HepG2 (cell line): ENCODE data around the gene CHFR. TPM values are rescaled to one million over a fixed set of nuclear protein-coding genes. Genes with fewer than 3 reads are reported as not detected.
A peak's percentile ranks its signal among the peaks of the same experiment; 100 is the strongest.

Source experiments
- BRD4 ChIP-seq: sonication (generic); formaldehyde crosslinking; IDR thresholded peaks from 2 replicates; pipeline ENCODE4 v1.4.0; 2020; ENCODE audit warnings: missing genetic modification reagents
- DMAP1 ChIP-seq: IDR thresholded peaks from 2 replicates; pipeline ENCODE4 v1.6.1; 2016
- ETV6 ChIP-seq: sonication (generic); formaldehyde crosslinking; conservative IDR thresholded peaks from 2 replicates; pipeline ENCODE4 v1.4.0; 2020; ENCODE audit warnings: missing genetic modification reagents
- HDAC2 ChIP-seq: sonication (generic); formaldehyde crosslinking; IDR thresholded peaks from 2 replicates; pipeline ENCODE4 v1.4.0; 2020; ENCODE audit warnings: missing genetic modification reagents
- ISL2 ChIP-seq: sonication (generic); formaldehyde crosslinking; IDR thresholded peaks from 2 replicates; pipeline ENCODE4 v1.5.0; 2020; ENCODE audit warnings: missing genetic modification reagents
- KDM5B ChIP-seq: sonication (generic); formaldehyde crosslinking; IDR thresholded peaks from 2 replicates; pipeline ENCODE4 v1.4.0; 2020; ENCODE audit warnings: missing genetic modification reagents, mild to moderate bottlenecking, borderline replicate concordance
- MBNL3 ChIP-seq: fragments of 250-450 bp; sonication (Bioruptor Pico); conservative IDR thresholded peaks from 2 replicates; pipeline ENCODE4 v1.8.0; 2022; ENCODE audit warnings: mild to moderate bottlenecking, inconsistent platforms
- NPAS2 ChIP-seq: sonication (generic); formaldehyde crosslinking; IDR thresholded peaks from 2 replicates; pipeline ENCODE4 v1.8.0; 2022; ENCODE audit warnings: mild to moderate bottlenecking, missing genetic modification reagents, borderline replicate concordance
- PRDM10 ChIP-seq: sonication (generic); formaldehyde crosslinking; IDR thresholded peaks from 2 replicates; pipeline ENCODE4 v1.4.0; 2020; ENCODE audit warnings: low read depth, missing genetic modification reagents
- RBM39 ChIP-seq: fragments of 200-400 bp; formaldehyde crosslinking; IDR thresholded peaks from one replicate; pipeline ENCODE4 v1.6.1; 2018; ENCODE audit warnings: antibody characterized with exemption, mild to moderate bottlenecking, low read depth, low read length; ENCODE audit not compliant: poor library complexity, severe bottlenecking
- RFX3 ChIP-seq: IDR thresholded peaks from 2 replicates; pipeline ENCODE4 v1.6.1; 2016; ENCODE audit warnings: missing biosample characterization, missing genetic modification reagents
- SOX6 ChIP-seq, 2 experiments: fragments of 450-650 bp in 1 of 2; sonication (generic) in 1 of 2; formaldehyde crosslinking in 1 of 2; IDR thresholded peaks; 2 replicates each; pipeline versions ENCODE4 v1.4.0 to v1.6.1; 2017 to 2020; ENCODE audit warnings: antibody characterized with exemption in 1 of 2, mild to moderate bottlenecking in 1 of 2, missing genetic modification reagents in 1 of 2
- SP5 ChIP-seq: IDR thresholded peaks from 2 replicates; pipeline ENCODE4 v1.6.1; 2016; ENCODE audit warnings: low read depth, borderline replicate concordance
- SPEN ChIP-seq: sonication (generic); formaldehyde crosslinking; IDR thresholded peaks from 2 replicates; pipeline ENCODE4 v1.5.1; 2020; ENCODE audit warnings: low read depth, mild to moderate bottlenecking, missing genetic modification reagents
- TBL1XR1 ChIP-seq: fragments of 150-350 bp; IDR thresholded peaks from 2 replicates; pipeline ENCODE4 v1.6.1; 2014; ENCODE audit warnings: borderline replicate concordance, low read length; ENCODE audit not compliant: partially characterized antibody
- ZBTB1 ChIP-seq: sonication (generic); formaldehyde crosslinking; IDR thresholded peaks from 2 replicates; pipeline ENCODE4 v1.4.0; 2020; ENCODE audit warnings: missing genetic modification reagents, borderline replicate concordance
- ZFP82 ChIP-seq: sonication (generic); formaldehyde crosslinking; IDR thresholded peaks from 2 replicates; pipeline ENCODE4 v1.5.1; 2020; ENCODE audit warnings: mild to moderate bottlenecking, missing genetic modification reagents, borderline replicate concordance
- ZKSCAN1 ChIP-seq: fragments of 150-350 bp; IDR thresholded peaks from 2 replicates; pipeline ENCODE4 v1.6.1; 2014; ENCODE audit warnings: low read length
- ZNF225 ChIP-seq: sonication (generic); formaldehyde crosslinking; IDR thresholded peaks from 2 replicates; pipeline ENCODE4 v1.4.0; 2020; ENCODE audit warnings: mild to moderate bottlenecking, missing genetic modification reagents
- ZNF235 ChIP-seq: sonication (generic); formaldehyde crosslinking; IDR thresholded peaks from 2 replicates; pipeline ENCODE4 v1.8.1; 2023; ENCODE audit warnings: mild to moderate bottlenecking, missing genetic modification reagents, borderline replicate concordance
- ZNF253 ChIP-seq: sonication (generic); formaldehyde crosslinking; IDR thresholded peaks from 2 replicates; pipeline ENCODE4 v1.8.0; 2022; ENCODE audit warnings: mild to moderate bottlenecking, missing genetic modification reagents, borderline replicate concordance
- ZNF30 ChIP-seq: sonication (generic); formaldehyde crosslinking; IDR thresholded peaks from 2 replicates; pipeline ENCODE4 v1.5.0; 2020; ENCODE audit warnings: mild to moderate bottlenecking, missing genetic modification reagents
- ZNF530 ChIP-seq: sonication (generic); formaldehyde crosslinking; IDR thresholded peaks from 2 replicates; pipeline ENCODE4 v1.5.0; 2020; ENCODE audit warnings: low read depth, mild to moderate bottlenecking, missing genetic modification reagents
- ZNF660 ChIP-seq: sonication (generic); formaldehyde crosslinking; IDR thresholded peaks from 2 replicates; pipeline ENCODE4 v1.5.1; 2020; ENCODE audit warnings: mild to moderate bottlenecking, low read depth, missing genetic modification reagents, borderline replicate concordance
- ZNF800 ChIP-seq: sonication (generic); formaldehyde crosslinking; IDR thresholded peaks from 2 replicates; pipeline ENCODE4 v1.4.0; 2020; ENCODE audit warnings: missing genetic modification reagents
- polyA plus RNA-seq, 8 experiments: library from polyadenylated mRNA; depleted of rRNA in 3 of 8; stranded (reverse) in 7 of 8; unstranded in 1 of 8; fragments of >200 nt; fragmentation: Illumina TruSeq in 4 of 8; extraction: Trizol in 4 of 8; gene quantifications; 2 replicates each; pipeline versions ENCODE4 v1.2.1 to v1.2.3, GENCODE V29; 2011 to 2016; ENCODE audit warnings: low read depth in 4 of 8, missing spikeins in 1 of 8, mixed read lengths in 1 of 8; ENCODE audit not compliant: insufficient read depth in 1 of 8
- total RNA-seq, 5 experiments: library from RNA; depleted of rRNA; stranded (reverse); fragments of >200 nt; fragmentation: Illumina TruSeq; extraction: Trizol; gene quantifications; 2 replicates each; pipeline ENCODE4 v1.2.3, GENCODE V29; 2016; ENCODE audit warnings: low read depth in 1 of 5

Gene CHFR
- total and polyA plus RNA-seq, 2 of the 13 experiments (the other 11 are each of a cell fraction or from before 2014, with no cell fraction given) = 21.4 to 21.5 TPM

GRCh38 chr12:132887513-132888351, at the start of gene CHFR (continued):
- TF ChIP-seq ZNF253 (CRISPR knock-in tag) (no peak), SPEN (CRISPR knock-in tag) (peak; percentile 61; the same call in 1 of the 2 replicates), ZNF225 (CRISPR knock-in tag) (no peak), HDAC2 (CRISPR knock-in tag) (peak; percentile 72), ZNF660 (CRISPR knock-in tag) (no peak), KDM5B (CRISPR knock-in tag) (peak; percentile 90), ZFP82 (CRISPR knock-in tag) (peak; percentile 38; the same call in 1 of the 2 replicates), ZKSCAN1 (no peak), DMAP1 (CRISPR knock-in tag) (peak; percentile 94), ZNF30 (CRISPR knock-in tag) (no peak), ZNF235 (CRISPR knock-in tag) (0 out of 2 replicates have a peak, but pooled peaks have one; percentile 65), ZNF800 (CRISPR knock-in tag) (peak; percentile 72; the same call in 1 of the 2 replicates), PRDM10 (CRISPR knock-in tag) (no peak), ZNF530 (CRISPR knock-in tag) (no peak), MBNL3 (no peak), BRD4 (CRISPR knock-in tag) (no peak; the same call in 1 of the 2 replicates), SP5 (CRISPR knock-in tag) (no peak), ETV6 (CRISPR knock-in tag) (no peak), SOX6 (IDR thresholded peaks at IDR 0.05) (no peak), SOX6 (CRISPR knock-in tag; IDR thresholded peaks at IDR 0.05) (peak; percentile 41; the same call in 1 of the 2 replicates), RFX3 (CRISPR knock-in tag) (no peak), ZBTB1 (CRISPR knock-in tag) (no peak), NPAS2 (CRISPR knock-in tag) (no peak), ISL2 (peak; percentile 31; the same call in 1 of the 2 replicates), RBM39 (peak; percentile 45), TBL1XR1 (no peak)
